A549 (cell line): Measurements from ENCODE around the gene KCTD5. TPM values are rescaled to one million over a fixed set of nuclear protein-coding genes. Genes with fewer than 3 reads are reported as not detected.

Source experiments
- ATAC-seq, 2 experiments: fragments of 200-7000 bp in 1 of 2; fragments of >200 bp in 1 of 2; cut with Nextera tagmentation in 1 of 2; cut with Tn5 transposase in 1 of 2; 3 replicates each; pipeline versions ENCODE4 v1.8.0 to v1.9.1; 2018 to 2020; ENCODE audit warnings: mild to moderate bottlenecking in 1 of 2, moderate library complexity in 1 of 2
- CTCF ChIA-PET: fragments of 300-600 bp; sonication (Branson Sonifier 250); formaldehyde crosslinking; extraction: SDS; loops from one replicate; lab custom pipeline; 2021; ENCODE audit warnings: antibody characterized with exemption, inconsistent platforms; lab: Yijun Ruan, JAX
- POLR2A ChIA-PET: fragments of 350-600 bp; formaldehyde crosslinking; extraction: SDS; loops from one replicate; lab custom pipeline; 2021; ENCODE audit warnings: antibody characterized with exemption, inconsistent platforms; lab: Yijun Ruan, JAX
- DNase-seq, 2 experiments: peaks; one replicate each; pipeline versions ENCODE4 v3.0.0 to v3.0.0-alpha.2; 2011 to 2016; ENCODE audit warnings: low read depth in 1 of 2, low spot score in 1 of 2
- FAIRE-seq: peaks from 2 replicates; lab custom pipeline; 2011; peaks lifted over from hg19 to GRCh38; lab: Jason Lieb, UNC
- H3K27ac ChIP-seq, 2 experiments: fragments of >200 bp; sonication (Bioruptor Twin); formaldehyde crosslinking; 3 replicates each; pipeline ENCODE4 v1.5.1; 2016 to 2017
- H3K4me1 ChIP-seq: fragments of >200 bp; sonication (Bioruptor Twin); formaldehyde crosslinking; 3 replicates; pipeline ENCODE4 v1.6.1; 2016
- H3K4me2 ChIP-seq: fragments of >200 bp; sonication (Bioruptor Twin); formaldehyde crosslinking; 3 replicates; pipeline ENCODE4 v1.6.1; 2016
- H3K4me3 ChIP-seq: fragments of >200 bp; sonication (Bioruptor Twin); formaldehyde crosslinking; 3 replicates; pipeline ENCODE4 v1.5.1; 2016
- H3K9me3 ChIP-seq: fragments of >200 bp; sonication (Bioruptor Twin); formaldehyde crosslinking; 3 replicates; pipeline ENCODE4 v1.6.1; 2016
- CBX2 ChIP-seq: fragments of 200-600 bp; sonication (generic); IDR thresholded peaks from 2 replicates; pipeline ENCODE4 v1.6.1; 2016; ENCODE audit warnings: low read depth, mild to moderate bottlenecking, borderline replicate concordance
- CBX8 ChIP-seq: fragments of 200-600 bp; sonication (generic); IDR thresholded peaks from 2 replicates; pipeline ENCODE4 v1.6.1; 2016
- CHD2 ChIP-seq: fragments of 150-350 bp; IDR thresholded peaks from 2 replicates; pipeline ENCODE4 v1.6.1; 2014; ENCODE audit warnings: low read length; ENCODE audit not compliant: partially characterized antibody
- CHD4 ChIP-seq: fragments of 200-600 bp; sonication (generic); IDR thresholded peaks from 2 replicates; pipeline ENCODE4 v1.6.1; 2016; ENCODE audit warnings: antibody characterized with exemption, mild to moderate bottlenecking, borderline replicate concordance
- EHMT2 ChIP-seq: fragments of 200-600 bp; sonication (generic); IDR thresholded peaks from 2 replicates; pipeline ENCODE4 v1.6.1; 2016; ENCODE audit warnings: antibody characterized with exemption, low read depth, mild to moderate bottlenecking, moderate library complexity
- EP300 ChIP-seq, 2 experiments: fragments of >200 bp; sonication (Bioruptor Twin); formaldehyde crosslinking; IDR thresholded peaks; 2 replicates in 1 of 2; 3 replicates in 1 of 2; pipeline ENCODE4 v1.6.1; 2016 to 2017
- ESRRA ChIP-seq: fragments of 150-350 bp; IDR thresholded peaks from 2 replicates; pipeline ENCODE4 v1.6.1; 2014; ENCODE audit warnings: mild to moderate bottlenecking, low read length, borderline replicate concordance
- FOSB ChIP-seq: fragments of 250-450 bp; sonication (Bioruptor Pico); IDR thresholded peaks from 2 replicates; pipeline ENCODE4 v1.5.0; 2020; ENCODE audit warnings: mild to moderate bottlenecking, moderate library complexity
- FOXS1 ChIP-seq: fragments of 250-450 bp; sonication (Bioruptor Pico); IDR thresholded peaks from 2 replicates; pipeline ENCODE4 v1.5.0; 2020; ENCODE audit warnings: mild to moderate bottlenecking, moderate library complexity
- HDAC2 ChIP-seq: fragments of 200-600 bp; sonication (generic); IDR thresholded peaks from 2 replicates; pipeline ENCODE4 v1.6.1; 2016
- HEYL ChIP-seq: fragments of 250-450 bp; sonication (Bioruptor Pico); IDR thresholded peaks from 2 replicates; pipeline ENCODE4 v1.8.0; 2021; ENCODE audit warnings: mild to moderate bottlenecking, moderate library complexity
- HOXB5 ChIP-seq: fragments of 250-450 bp; sonication (Bioruptor Pico); IDR thresholded peaks from 2 replicates; pipeline ENCODE4 v1.5.0; 2020; ENCODE audit warnings: mild to moderate bottlenecking, moderate library complexity
- JUN ChIP-seq, 2 experiments: fragments of >200 bp; sonication (Bioruptor Twin); formaldehyde crosslinking; IDR thresholded peaks; 2 replicates in 1 of 2; 3 replicates in 1 of 2; pipeline ENCODE4 v1.6.1; 2016 to 2017
- JUNB ChIP-seq: fragments of >200 bp; sonication (Bioruptor Twin); formaldehyde crosslinking; IDR thresholded peaks from 2 replicates; pipeline ENCODE4 v1.6.1; 2016
- KDM5A ChIP-seq: fragments of 200-600 bp; sonication (generic); IDR thresholded peaks from 2 replicates; pipeline ENCODE4 v1.6.1; 2016; ENCODE audit warnings: antibody characterized with exemption, mild to moderate bottlenecking
- MAFK ChIP-seq: fragments of 450-650 bp; IDR thresholded peaks from 2 replicates; pipeline ENCODE4 v1.6.1; 2014; ENCODE audit not compliant: partially characterized antibody
- MAZ ChIP-seq: fragments of 150-350 bp; IDR thresholded peaks from 2 replicates; pipeline ENCODE4 v1.6.1; 2014; ENCODE audit warnings: antibody characterized with exemption, low read depth, low read length, borderline replicate concordance
- MYC ChIP-seq: IDR thresholded peaks from 2 replicates; pipeline ENCODE4 v1.6.1; 2012; ENCODE audit warnings: mild to moderate bottlenecking, inconsistent platforms, low read length, improper control_type of control experiment, borderline replicate concordance
- NPAS2 ChIP-seq: fragments of 250-450 bp; sonication (Bioruptor Pico); IDR thresholded peaks from 2 replicates; pipeline ENCODE4 v1.8.0; 2022; ENCODE audit warnings: mild to moderate bottlenecking, moderate library complexity, borderline replicate concordance
- NR3C1 ChIP-seq: fragments of >200 bp; sonication (Bioruptor Twin); formaldehyde crosslinking; IDR thresholded peaks from 3 replicates; pipeline ENCODE4 v1.6.1; 2017
- PHF8 ChIP-seq: fragments of 200-600 bp; sonication (generic); IDR thresholded peaks from 2 replicates; pipeline ENCODE4 v1.6.1; 2016; ENCODE audit warnings: low read depth, mild to moderate bottlenecking, antibody characterized with exemption, moderate library complexity, borderline replicate concordance
- RARB ChIP-seq: fragments of 250-450 bp; sonication (Bioruptor Pico); IDR thresholded peaks from 2 replicates; pipeline ENCODE4 v1.8.0; 2021; ENCODE audit warnings: mild to moderate bottlenecking, moderate library complexity
- RNF2 ChIP-seq: fragments of 200-600 bp; sonication (generic); IDR thresholded peaks from 2 replicates; pipeline ENCODE4 v1.6.1; 2016; ENCODE audit warnings: low read depth, mild to moderate bottlenecking, antibody characterized with exemption, moderate library complexity, borderline replicate concordance
- SREBF2 ChIP-seq: fragments of 450-650 bp; IDR thresholded peaks from 2 replicates; pipeline ENCODE4 v1.6.1; 2014; ENCODE audit warnings: mild to moderate bottlenecking, moderate library complexity
- TFCP2L1 ChIP-seq: fragments of 250-450 bp; sonication (Bioruptor Pico); IDR thresholded peaks from 2 replicates; pipeline ENCODE4 v1.5.0; 2021; ENCODE audit warnings: mild to moderate bottlenecking
- ZC3H11A ChIP-seq: fragments of 450-650 bp; IDR thresholded peaks from 2 replicates; pipeline ENCODE4 v1.6.1; 2014; ENCODE audit warnings: antibody characterized with exemption, mild to moderate bottlenecking
- ZFP36 ChIP-seq: fragments of 450-650 bp; IDR thresholded peaks from 2 replicates; pipeline ENCODE4 v1.6.1; 2014; ENCODE audit warnings: borderline replicate concordance; ENCODE audit not compliant: partially characterized antibody
- ZNF302 ChIP-seq: fragments of 250-450 bp; sonication (Bioruptor Pico); IDR thresholded peaks from 2 replicates; pipeline ENCODE4 v1.9.0; 2021; ENCODE audit warnings: inconsistent platforms, mild to moderate bottlenecking, moderate library complexity
- ZSCAN20 ChIP-seq: fragments of 250-450 bp; sonication (Bioruptor Pico); IDR thresholded peaks from 2 replicates; pipeline ENCODE4 v1.8.0; 2022; ENCODE audit warnings: mild to moderate bottlenecking, moderate library complexity
- WGBS: methylation state at CpG from one replicate; pipeline ENCODE4 v1.1.6; 2017; ENCODE audit errors: missing lambda C conversion rate; 5-methylcytosine and 5-hydroxymethylcytosine counted together
- polyA plus RNA-seq, 4 experiments: library from polyadenylated mRNA; depleted of rRNA in 3 of 4; stranded (reverse); fragments of >200 nt; fragmentation: RNase III in 1 of 4; extraction: RNeasy Plus Mini Kit Qiagen cat#74134 plus additional on column Dnase treatment in 1 of 4; gene quantifications; 2 replicates in 3 of 4; 3 replicates in 1 of 4; pipeline ENCODE4 v1.2.3, GENCODE V29; 2011 to 2017
- TF ChIP-seq, protein P1 (sequence below): fragments of 200-600 bp; sonication (generic); IDR thresholded peaks from 2 replicates; pipeline ENCODE4 v1.6.1; 2016; ENCODE audit warnings: antibody characterized with exemption, mild to moderate bottlenecking, moderate library complexity
- TF ChIP-seq, protein P2 (sequence below): fragments of >200 bp; sonication (Bioruptor Twin); formaldehyde crosslinking; IDR thresholded peaks from 2 replicates; pipeline ENCODE4 v1.6.1; 2016
- TF ChIP-seq, protein P3 (sequence below): IDR thresholded peaks from 2 replicates; pipeline ENCODE4 v1.6.1; 2012
- TF ChIP-seq, protein P4 (sequence below): fragments of 450-650 bp; IDR thresholded peaks from 2 replicates; pipeline ENCODE4 v1.6.1; 2014; ENCODE audit warnings: antibody characterized with exemption
- TF ChIP-seq, protein P5 (sequence below): IDR thresholded peaks from 2 replicates; pipeline ENCODE4 v1.6.1; 2012; ENCODE audit warnings: low read depth, borderline replicate concordance

The KCTD5 gene
- polyA plus RNA-seq, 2 of the 4 experiments (the other 2 are of a cell fraction): 22.8 to 26.1 TPM

DNA sequence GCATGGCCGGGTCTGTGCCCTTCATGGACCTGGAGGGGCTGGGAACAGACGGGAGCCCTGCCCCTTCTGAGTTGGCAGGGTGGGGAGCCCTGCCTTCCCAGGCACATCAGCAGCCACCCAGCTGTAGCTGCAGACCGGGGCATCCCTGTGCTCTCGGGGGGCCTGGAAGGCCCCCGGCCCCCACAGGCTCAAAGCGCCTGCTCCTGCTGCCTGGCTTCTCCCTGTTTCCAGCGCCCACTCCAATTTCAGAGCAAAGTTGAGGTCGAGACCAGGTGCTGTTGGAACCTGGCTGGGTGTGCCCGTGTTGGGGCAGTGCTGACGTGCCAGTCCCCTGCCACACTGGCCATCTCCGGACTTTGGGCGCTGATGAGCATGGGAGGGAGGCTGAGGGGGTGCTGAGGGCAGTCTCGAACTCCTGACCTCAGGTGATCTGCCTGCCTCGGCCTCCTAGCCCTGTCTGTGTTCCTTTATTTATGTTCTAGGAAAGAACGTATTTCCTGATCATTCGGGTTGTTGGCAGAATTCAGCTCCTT, 42.6 kb downstream of the KCTD5 start:
- CTCF ChIA-PET: interaction anchor here (1.5 kb wide), 1 partner anchor 20 kb away, joined by 3 read pairs; no protein-coding TSS in a partner anchor
- no peaks in the 10 kb centered on the region for H3K9me3 ChIP-seq
- H3K27ac ChIP-seq: no peak overlapping the region
- no peak overlapping the region for H3K4me3 ChIP-seq
- TF ChIP-seq HDAC2 (no peak), EP300 (IDR thresholded peaks at IDR 0.05) (no peak), RNF2 (no peak), RARB (CRISPR knock-in tag) (no peak), JUNB (no peak), NR3C1 (no peak), KDM5A (no peak), MAZ (no peak), PHF8 (no peak), ZSCAN20 (no peak), SREBF2 (no peak), ESRRA (no peak), MAFK (no peak), FOSB (CRISPR knock-in tag) (no peak), HEYL (no peak), CBX2 (no peak), CHD4 (no peak)
- TF ChIP-seq, protein P1, sequence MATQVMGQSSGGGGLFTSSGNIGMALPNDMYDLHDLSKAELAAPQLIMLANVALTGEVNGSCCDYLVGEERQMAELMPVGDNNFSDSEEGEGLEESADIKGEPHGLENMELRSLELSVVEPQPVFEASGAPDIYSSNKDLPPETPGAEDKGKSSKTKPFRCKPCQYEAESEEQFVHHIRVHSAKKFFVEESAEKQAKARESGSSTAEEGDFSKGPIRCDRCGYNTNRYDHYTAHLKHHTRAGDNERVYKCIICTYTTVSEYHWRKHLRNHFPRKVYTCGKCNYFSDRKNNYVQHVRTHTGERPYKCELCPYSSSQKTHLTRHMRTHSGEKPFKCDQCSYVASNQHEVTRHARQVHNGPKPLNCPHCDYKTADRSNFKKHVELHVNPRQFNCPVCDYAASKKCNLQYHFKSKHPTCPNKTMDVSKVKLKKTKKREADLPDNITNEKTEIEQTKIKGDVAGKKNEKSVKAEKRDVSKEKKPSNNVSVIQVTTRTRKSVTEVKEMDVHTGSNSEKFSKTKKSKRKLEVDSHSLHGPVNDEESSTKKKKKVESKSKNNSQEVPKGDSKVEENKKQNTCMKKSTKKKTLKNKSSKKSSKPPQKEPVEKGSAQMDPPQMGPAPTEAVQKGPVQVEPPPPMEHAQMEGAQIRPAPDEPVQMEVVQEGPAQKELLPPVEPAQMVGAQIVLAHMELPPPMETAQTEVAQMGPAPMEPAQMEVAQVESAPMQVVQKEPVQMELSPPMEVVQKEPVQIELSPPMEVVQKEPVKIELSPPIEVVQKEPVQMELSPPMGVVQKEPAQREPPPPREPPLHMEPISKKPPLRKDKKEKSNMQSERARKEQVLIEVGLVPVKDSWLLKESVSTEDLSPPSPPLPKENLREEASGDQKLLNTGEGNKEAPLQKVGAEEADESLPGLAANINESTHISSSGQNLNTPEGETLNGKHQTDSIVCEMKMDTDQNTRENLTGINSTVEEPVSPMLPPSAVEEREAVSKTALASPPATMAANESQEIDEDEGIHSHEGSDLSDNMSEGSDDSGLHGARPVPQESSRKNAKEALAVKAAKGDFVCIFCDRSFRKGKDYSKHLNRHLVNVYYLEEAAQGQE: no peak
- TF ChIP-seq, protein P2, sequence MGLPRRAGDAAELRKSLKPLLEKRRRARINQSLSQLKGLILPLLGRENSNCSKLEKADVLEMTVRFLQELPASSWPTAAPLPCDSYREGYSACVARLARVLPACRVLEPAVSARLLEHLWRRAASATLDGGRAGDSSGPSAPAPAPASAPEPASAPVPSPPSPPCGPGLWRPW: no peak
- TF ChIP-seq, protein P3, sequence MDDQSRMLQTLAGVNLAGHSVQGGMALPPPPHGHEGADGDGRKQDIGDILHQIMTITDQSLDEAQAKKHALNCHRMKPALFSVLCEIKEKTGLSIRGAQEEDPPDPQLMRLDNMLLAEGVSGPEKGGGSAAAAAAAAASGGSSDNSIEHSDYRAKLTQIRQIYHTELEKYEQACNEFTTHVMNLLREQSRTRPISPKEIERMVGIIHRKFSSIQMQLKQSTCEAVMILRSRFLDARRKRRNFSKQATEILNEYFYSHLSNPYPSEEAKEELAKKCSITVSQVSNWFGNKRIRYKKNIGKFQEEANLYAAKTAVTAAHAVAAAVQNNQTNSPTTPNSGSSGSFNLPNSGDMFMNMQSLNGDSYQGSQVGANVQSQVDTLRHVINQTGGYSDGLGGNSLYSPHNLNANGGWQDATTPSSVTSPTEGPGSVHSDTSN: no peak
- POLR2A ChIA-PET: interaction anchor here (0.8 kb wide), 1 partner anchor 43 kb away, joined by 3 read pairs; the partner anchor contains the start of gene KCTD5
- H3K4me1 ChIP-seq: peaks cover 16% of the 10 kb centered on the region; the same call in 2 of the 3 replicates
- no peak for DNase-seq
- no peak for FAIRE-seq
- no peak overlapping the region for H3K4me2 ChIP-seq
- 55% methylated on average over 15 of the region's 16 CpGs for WGBS
- no peak for ATAC-seq

DNA sequence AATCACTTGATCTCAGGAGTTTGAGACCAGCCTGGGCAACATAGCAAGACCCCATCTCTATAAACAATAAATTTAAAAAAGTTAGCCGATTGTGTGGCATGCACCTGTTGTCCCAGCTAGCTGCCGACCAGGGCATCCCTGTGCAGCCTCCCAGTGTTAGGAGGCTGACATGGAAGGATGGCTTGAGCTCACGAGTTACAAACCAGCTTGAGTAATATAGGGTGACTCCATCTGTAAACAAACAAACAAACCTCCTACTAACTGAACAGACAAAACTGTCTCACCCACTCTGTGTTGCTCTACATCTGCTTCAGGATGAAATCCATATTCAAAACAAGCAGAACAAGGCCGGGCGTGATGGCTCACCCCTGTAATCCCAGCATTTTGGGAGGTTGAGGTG, 44.6 kb downstream of the KCTD5 start:
- ChIA-PET CTCF (interaction anchor here (1.1 to 1.4 kb wide), 2 partner anchors 8 to 141 kb away, joined by 3 to 4 read pairs; no protein-coding TSS in a partner anchor), POLR2A (no interaction called here)
- WGBS: 65% methylated on average over 5 of the region's 5 CpGs
- DNase-seq: no peak
- Histone ChIP-seq H3K4me2 (no peak overlapping the region), H3K4me1 (peaks cover 7% of the 10 kb centered on the region; the same call in 2 of the 3 replicates), H3K27ac (no peak overlapping the region), H3K4me3 (no peak overlapping the region), H3K9me3 (no peaks in the 10 kb centered on the region)
- FAIRE-seq: no peak
- 0 out of 6 replicates have a peak, but pooled peaks have one; percentile 23 to 60 for ATAC-seq
- TF ChIP-seq ZFP36 (no peak), NR3C1 (no peak), JUN (IDR thresholded peaks at IDR 0.05) (no peak), FOXS1 (CRISPR knock-in tag) (no peak), EHMT2 (no peak), ZC3H11A (no peak), HDAC2 (no peak), MAFK (no peak), RARB (CRISPR knock-in tag) (no peak), CHD2 (no peak), ZNF302 (CRISPR knock-in tag) (no peak), JUNB (no peak), HOXB5 (CRISPR knock-in tag) (no peak), MYC (no peak), CBX8 (no peak), TFCP2L1 (CRISPR knock-in tag) (no peak), NPAS2 (CRISPR knock-in tag) (no peak)
- TF ChIP-seq, protein P4, sequence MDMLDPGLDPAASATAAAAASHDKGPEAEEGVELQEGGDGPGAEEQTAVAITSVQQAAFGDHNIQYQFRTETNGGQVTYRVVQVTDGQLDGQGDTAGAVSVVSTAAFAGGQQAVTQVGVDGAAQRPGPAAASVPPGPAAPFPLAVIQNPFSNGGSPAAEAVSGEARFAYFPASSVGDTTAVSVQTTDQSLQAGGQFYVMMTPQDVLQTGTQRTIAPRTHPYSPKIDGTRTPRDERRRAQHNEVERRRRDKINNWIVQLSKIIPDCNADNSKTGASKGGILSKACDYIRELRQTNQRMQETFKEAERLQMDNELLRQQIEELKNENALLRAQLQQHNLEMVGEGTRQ: no peak
- TF ChIP-seq, protein P5, sequence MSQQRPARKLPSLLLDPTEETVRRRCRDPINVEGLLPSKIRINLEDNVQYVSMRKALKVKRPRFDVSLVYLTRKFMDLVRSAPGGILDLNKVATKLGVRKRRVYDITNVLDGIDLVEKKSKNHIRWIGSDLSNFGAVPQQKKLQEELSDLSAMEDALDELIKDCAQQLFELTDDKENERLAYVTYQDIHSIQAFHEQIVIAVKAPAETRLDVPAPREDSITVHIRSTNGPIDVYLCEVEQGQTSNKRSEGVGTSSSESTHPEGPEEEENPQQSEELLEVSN: no peak
